H1 (cell line): ENCODE results near the gene NUTM2A. TPM values are rescaled to one million over a fixed set of nuclear protein-coding genes. Genes with fewer than 3 reads are reported as not detected.
"Not testable (repeated sequence)": the region's sequence is repeated elsewhere in the genome, so short reads cannot be mapped to it uniquely, and the experiment has no call there.

Experiments
- CTCF ChIA-PET: fragments of 300-600 bp; sonication (Branson Sonifier 250); formaldehyde crosslinking; loops from one replicate; lab custom pipeline; 2021; ENCODE audit not compliant: partially characterized antibody; lab: Charles Lee
- POLR2A ChIA-PET: fragments of 300-600 bp; sonication (Branson Sonifier 250); formaldehyde crosslinking; loops from one replicate; lab custom pipeline; 2021; ENCODE audit warnings: inconsistent platforms; ENCODE audit not compliant: partially characterized antibody; lab: Charles Lee
- DNase-seq, 2 experiments: peaks; one replicate each; pipeline versions ENCODE4 v3.0.0 to v3.0.0-alpha.2; 2010 to 2022; ENCODE audit warnings: low spot score in 2 of 2, low read depth in 1 of 2, mixed read lengths in 1 of 2
- FAIRE-seq: peaks from 2 replicates; lab custom pipeline; 2011; peaks lifted over from hg19 to GRCh38; lab: Jason Lieb, UNC
- H2AFZ ChIP-seq: 2 replicates; pipeline ENCODE4 v1.8.1; 2012; ENCODE audit warnings: low read length, inconsistent platforms
- H2AK5ac ChIP-seq: 2 replicates; pipeline ENCODE4 v1.6.1; 2013; ENCODE audit warnings: low read depth, low read length
- H2BK120ac ChIP-seq: replicated peaks from 2 replicates; pipeline ENCODE3; 2013; ENCODE audit warnings: low read depth, low read length, inconsistent platforms
- H2BK12ac ChIP-seq: 2 replicates; pipeline ENCODE4 v1.6.1; 2013; ENCODE audit warnings: low read depth, low read length
- H2BK15ac ChIP-seq: 2 replicates; pipeline ENCODE4 v1.6.1; 2013; ENCODE audit warnings: low read length
- H2BK20ac ChIP-seq: 2 replicates; pipeline ENCODE4 v1.6.1; 2013; ENCODE audit warnings: low read length
- H2BK5ac ChIP-seq: 2 replicates; pipeline ENCODE4 v1.6.1; 2013; ENCODE audit warnings: low read depth, low read length
- H3K14ac ChIP-seq: 2 replicates; pipeline ENCODE4 v1.6.1; 2013; ENCODE audit warnings: inconsistent platforms; ENCODE audit not compliant: insufficient read length
- H3K18ac ChIP-seq: 2 replicates; pipeline ENCODE4 v1.6.1; 2013; ENCODE audit warnings: low read length; ENCODE audit errors: extremely low read depth
- H3K23ac ChIP-seq: 2 replicates; pipeline ENCODE4 v1.6.1; 2013; ENCODE audit warnings: inconsistent platforms; ENCODE audit not compliant: insufficient read length
- H3K23me2 ChIP-seq: 2 replicates; pipeline ENCODE4 v1.6.1; 2013; ENCODE audit warnings: low read depth, low read length
- H3K27ac ChIP-seq: 2 replicates; pipeline ENCODE4 v1.6.1; 2011; ENCODE audit warnings: low read depth, low read length, inconsistent platforms
- H3K27me3 ChIP-seq, 4 experiments: replicated peaks in 1 of 4; 1 replicate in 1 of 4; 2 replicates in 3 of 4; pipeline versions ENCODE4 v1.6.1 to v1.8.1; 2011 to 2013; ENCODE audit warnings: low read length in 3 of 4, mild to moderate bottlenecking in 3 of 4, inconsistent platforms in 2 of 4, mixed read lengths in 2 of 4, moderate library complexity in 1 of 4; ENCODE audit not compliant: control insufficient read depth in 3 of 4, insufficient read depth in 3 of 4; ENCODE audit errors: extremely low read depth in 1 of 4
- H3K36me3 ChIP-seq, 4 experiments: 2 replicates each; pipeline versions ENCODE4 v1.6.1 to v1.8.1; 2011 to 2013; ENCODE audit warnings: mild to moderate bottlenecking in 4 of 4, low read length in 3 of 4, moderate library complexity in 2 of 4, control low read depth in 1 of 4, inconsistent platforms in 1 of 4; ENCODE audit not compliant: insufficient read depth in 4 of 4, control insufficient read depth in 2 of 4
- H3K4ac ChIP-seq: replicated peaks from 2 replicates; pipeline ENCODE3; 2013; ENCODE audit warnings: low read length, low read depth, mixed read lengths, inconsistent platforms; ENCODE audit not compliant: insufficient read length
- H3K4me1 ChIP-seq, 4 experiments: replicated peaks in 1 of 4; 1 replicate in 1 of 4; 2 replicates in 3 of 4; pipeline versions ENCODE4 v1.6.1 to v1.8.1; 2011 to 2013; ENCODE audit warnings: low read length in 3 of 4, inconsistent platforms in 2 of 4, mixed read lengths in 1 of 4; ENCODE audit not compliant: insufficient read depth in 4 of 4, control insufficient read depth in 3 of 4
- H3K4me2 ChIP-seq, 2 experiments: 2 replicates each; pipeline versions ENCODE4 v1.6.1 to v1.8.1; 2011 to 2013; ENCODE audit warnings: low read depth in 2 of 2, low read length in 2 of 2, control low read depth in 1 of 2, inconsistent platforms in 1 of 2, mild to moderate bottlenecking in 1 of 2; ENCODE audit not compliant: insufficient read depth in 1 of 2
- H3K4me3 ChIP-seq, 4 experiments: fragments of 200-600, 300-600 bp in 1 of 4; sonication (generic), shearing (Covaris generic), sonication (Bioruptor Twin) in 1 of 4; 2 replicates each; pipeline versions ENCODE4 v1.5.1 to v1.8.1; 2011 to 2016; ENCODE audit warnings: low read length in 4 of 4, low read depth in 3 of 4, control low read depth in 2 of 4, inconsistent platforms in 2 of 4, mild to moderate bottlenecking in 2 of 4, mixed read lengths in 1 of 4, moderate library complexity in 1 of 4; ENCODE audit not compliant: insufficient read depth in 2 of 4; ENCODE audit errors: extremely low read depth in 1 of 4
- H3K56ac ChIP-seq: replicated peaks from 2 replicates; pipeline ENCODE3; 2013; ENCODE audit warnings: low read depth, mild to moderate bottlenecking, mixed read lengths, low read length, inconsistent platforms; ENCODE audit not compliant: insufficient read length
- H3K79me1 ChIP-seq: 2 replicates; pipeline ENCODE4 v1.6.1; 2013; ENCODE audit warnings: low read depth, low read length, control low read depth
- H3K79me2 ChIP-seq, 2 experiments: 2 replicates each; pipeline versions ENCODE4 v1.6.1 to v1.8.1; 2012 to 2013; ENCODE audit warnings: low read length in 2 of 2, mild to moderate bottlenecking in 2 of 2, inconsistent platforms in 1 of 2; ENCODE audit not compliant: insufficient read depth in 2 of 2, control insufficient read depth in 1 of 2
- H3K9ac ChIP-seq, 4 experiments: replicated peaks in 1 of 4; 1 replicate in 1 of 4; 2 replicates in 3 of 4; pipeline versions ENCODE4 v1.6.1 to v1.8.1; 2011 to 2013; ENCODE audit warnings: low read depth in 3 of 4, low read length in 3 of 4, control low read depth in 2 of 4, mild to moderate bottlenecking in 2 of 4, moderate library complexity in 2 of 4, inconsistent platforms in 1 of 4; ENCODE audit errors: extremely low read depth in 1 of 4
- H3K9me3 ChIP-seq, 2 experiments: 2 replicates each; pipeline versions ENCODE4 v1.6.1 to v1.8.1; 2012 to 2013; ENCODE audit warnings: mild to moderate bottlenecking in 2 of 2, moderate library complexity in 2 of 2, control low read depth in 1 of 2, inconsistent platforms in 1 of 2, low read depth in 1 of 2, low read length in 1 of 2, mixed read lengths in 1 of 2; ENCODE audit not compliant: insufficient read depth in 2 of 2
- H4K20me1 ChIP-seq, 2 experiments: replicated peaks in 1 of 2; 2 replicates each; pipeline versions ENCODE3 to v1.8.1; 2011 to 2013; ENCODE audit warnings: inconsistent platforms in 2 of 2, low read length in 2 of 2, mild to moderate bottlenecking in 1 of 2; ENCODE audit not compliant: insufficient read depth in 2 of 2, control insufficient read depth in 1 of 2
- H4K5ac ChIP-seq: 2 replicates; pipeline ENCODE4 v1.6.1; 2013; ENCODE audit warnings: low read length, low read depth, mixed read lengths, inconsistent platforms; ENCODE audit not compliant: insufficient read length
- H4K8ac ChIP-seq: 2 replicates; pipeline ENCODE4 v1.8.0; 2013; ENCODE audit warnings: mild to moderate bottlenecking, moderate library complexity, low read length, inconsistent platforms; ENCODE audit not compliant: insufficient read depth; ENCODE audit errors: extremely low read depth
- H4K91ac ChIP-seq: replicated peaks from 2 replicates; pipeline ENCODE3; 2013; ENCODE audit warnings: low read length, mixed read lengths, inconsistent platforms; ENCODE audit not compliant: insufficient read length
- whole genome bisulfite sequencing, 2 experiments: shearing (Covaris generic) in 1 of 2; methylation state at CpG; one replicate each; pipeline versions ENCODE4 v1.1.6 to v1.1.7; 2013 to 2015; ENCODE audit warnings: low lambda C conversion rate in 2 of 2, mixed read lengths in 2 of 2, inconsistent platforms in 1 of 2, low coverage in 1 of 2, missing lambda C conversion rate in 1 of 2; ENCODE audit not compliant: insufficient replicate concordance in 2 of 2, insufficient coverage in 1 of 2, insufficient read length in 1 of 2; ENCODE audit errors: extremely low coverage in 1 of 2, missing lambda C conversion rate in 1 of 2; 5-methylcytosine and 5-hydroxymethylcytosine counted together
- polyA plus RNA-seq, 7 experiments: library from polyadenylated mRNA; depleted of rRNA in 3 of 7; stranded (reverse) in 5 of 7; unstranded in 2 of 7; fragments of >200 nt in 5 of 7; fragments of 200-250 nt in 2 of 7; gene quantifications; 1 replicate in 5 of 7; 2 replicates in 1 of 7; 4 replicates in 1 of 7; pipeline versions ENCODE4 v1.2.1 to v1.2.3, GENCODE V29; 2011 to 2013; ENCODE audit warnings: missing spikeins in 2 of 7, mixed read lengths in 2 of 7
- total RNA-seq: library from RNA; stranded (reverse); fragmentation: NEBNext Ultra II Directional; extraction: Animal tissue kit (Norgen Biotek cat#: 25700); gene quantifications from 2 replicates; pipeline ENCODE4 v1.2.1, GENCODE V29; 2021

NUTM2A gene
- total and polyA plus RNA-seq, 2 of the 8 experiments (the other 6 are each of a cell fraction or from before 2014, with no cell fraction given): 0.41 to 0.51 TPM

- H3K14ac ChIP-seq, H2BK120ac ChIP-seq, H2BK12ac ChIP-seq, H3K4ac ChIP-seq, H3K9ac ChIP-seq, H3K79me2 ChIP-seq, H2AK5ac ChIP-seq, H3K36me3 ChIP-seq, H3K23me2 ChIP-seq, H3K27ac ChIP-seq, H3K23ac ChIP-seq, H4K91ac ChIP-seq, H3K4me2 ChIP-seq, H4K5ac ChIP-seq, DNase-seq, POLR2A ChIA-PET, H3K27me3 ChIP-seq, H3K9me3 ChIP-seq, H3K4me1 ChIP-seq, H4K20me1 ChIP-seq, H2BK20ac ChIP-seq, H4K8ac ChIP-seq, H2BK15ac ChIP-seq, H2AFZ ChIP-seq, H3K79me1 ChIP-seq, CTCF ChIA-PET, H3K18ac ChIP-seq, H2BK5ac ChIP-seq, H3K56ac ChIP-seq, H3K4me3 ChIP-seq, FAIRE-seq: not testable (repeated sequence)
- no CpG with 5 or more reads among the region's 7 CpGs for WGBS, 2 experiments
Measured at GRCh38 chr10:87234854-87235253, 9.6 kb downstream of the NUTM2A start.

- WGBS, 2 experiments: 88% methylated on average over 4 of the region's 5 CpGs; no CpG with 5 or more reads in 1 of the 2 experiments
- H3K4me2 ChIP-seq, H3K4me3 ChIP-seq, H3K23me2 ChIP-seq, H3K27me3 ChIP-seq, H2AFZ ChIP-seq, H4K91ac ChIP-seq, H3K36me3 ChIP-seq, H3K79me1 ChIP-seq, H3K18ac ChIP-seq, H4K5ac ChIP-seq, H3K56ac ChIP-seq, H2BK12ac ChIP-seq, H3K14ac ChIP-seq, H4K8ac ChIP-seq, FAIRE-seq, H2BK120ac ChIP-seq, H4K20me1 ChIP-seq, H2BK5ac ChIP-seq, H3K23ac ChIP-seq, H3K4me1 ChIP-seq, H2BK15ac ChIP-seq, CTCF ChIA-PET, H3K4ac ChIP-seq, H2AK5ac ChIP-seq, POLR2A ChIA-PET, DNase-seq, H2BK20ac ChIP-seq, H3K79me2 ChIP-seq, H3K9ac ChIP-seq, H3K27ac ChIP-seq, H3K9me3 ChIP-seq: not testable (repeated sequence)
Measured at GRCh38 chr10:87237244-87237643, 12.0 kb downstream of the NUTM2A start.
